ENCODE measurements around the gene APBB2. TPM values are rescaled to one million over a fixed set of nuclear protein-coding genes. Genes with fewer than 3 reads are reported as not detected.
"Not testable (repeated sequence)": the region's sequence is repeated elsewhere in the genome, so short reads cannot be mapped to it uniquely, and the experiment has no call there.

Gene APBB2
- total RNA-seq, 1 donor from 2014 or later: 63.2 TPM

DNA sequence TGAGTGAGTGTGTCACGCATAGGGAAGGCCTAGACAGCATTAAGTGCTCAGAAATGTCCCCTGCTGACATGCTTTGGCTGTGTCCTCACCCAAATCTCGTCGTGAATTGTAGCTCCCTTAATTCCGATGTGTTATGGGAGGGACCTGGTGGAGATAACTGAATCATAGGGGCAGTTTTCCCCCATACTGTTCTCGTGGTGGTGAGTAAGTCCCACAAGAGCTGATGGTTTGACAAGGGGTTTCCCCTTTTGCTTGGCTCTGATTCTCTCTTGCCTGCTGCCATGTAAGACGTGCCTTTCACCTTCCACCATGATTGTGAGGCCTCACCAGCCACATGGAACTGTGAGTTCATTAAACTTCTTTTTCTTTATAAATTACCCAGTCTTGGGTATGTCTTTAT lies 386.6 kb downstream of the APBB2 start:
- Mint-ChIP-seq H3K4me1 (no peaks in the 10 kb centered on the region), H3K4me3 (no peak overlapping the region), H3K9me3 (no peaks in the 10 kb centered on the region), H3K27ac (no peak overlapping the region), H3K27me3 (ENCODE audit: low read depth) (no peaks in the 10 kb centered on the region), H3K36me3 (peaks cover 21% of the 10 kb centered on the region)
- no peak for DNase-seq (ENCODE audit: low spot score in 2 of 2, unreplicated experiment in 2 of 2)
- TF ChIP-seq, protein P1, sequence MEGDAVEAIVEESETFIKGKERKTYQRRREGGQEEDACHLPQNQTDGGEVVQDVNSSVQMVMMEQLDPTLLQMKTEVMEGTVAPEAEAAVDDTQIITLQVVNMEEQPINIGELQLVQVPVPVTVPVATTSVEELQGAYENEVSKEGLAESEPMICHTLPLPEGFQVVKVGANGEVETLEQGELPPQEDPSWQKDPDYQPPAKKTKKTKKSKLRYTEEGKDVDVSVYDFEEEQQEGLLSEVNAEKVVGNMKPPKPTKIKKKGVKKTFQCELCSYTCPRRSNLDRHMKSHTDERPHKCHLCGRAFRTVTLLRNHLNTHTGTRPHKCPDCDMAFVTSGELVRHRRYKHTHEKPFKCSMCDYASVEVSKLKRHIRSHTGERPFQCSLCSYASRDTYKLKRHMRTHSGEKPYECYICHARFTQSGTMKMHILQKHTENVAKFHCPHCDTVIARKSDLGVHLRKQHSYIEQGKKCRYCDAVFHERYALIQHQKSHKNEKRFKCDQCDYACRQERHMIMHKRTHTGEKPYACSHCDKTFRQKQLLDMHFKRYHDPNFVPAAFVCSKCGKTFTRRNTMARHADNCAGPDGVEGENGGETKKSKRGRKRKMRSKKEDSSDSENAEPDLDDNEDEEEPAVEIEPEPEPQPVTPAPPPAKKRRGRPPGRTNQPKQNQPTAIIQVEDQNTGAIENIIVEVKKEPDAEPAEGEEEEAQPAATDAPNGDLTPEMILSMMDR (IDR thresholded peaks at IDR 0.05; ENCODE audit: unreplicated experiment): no peak

DNA sequence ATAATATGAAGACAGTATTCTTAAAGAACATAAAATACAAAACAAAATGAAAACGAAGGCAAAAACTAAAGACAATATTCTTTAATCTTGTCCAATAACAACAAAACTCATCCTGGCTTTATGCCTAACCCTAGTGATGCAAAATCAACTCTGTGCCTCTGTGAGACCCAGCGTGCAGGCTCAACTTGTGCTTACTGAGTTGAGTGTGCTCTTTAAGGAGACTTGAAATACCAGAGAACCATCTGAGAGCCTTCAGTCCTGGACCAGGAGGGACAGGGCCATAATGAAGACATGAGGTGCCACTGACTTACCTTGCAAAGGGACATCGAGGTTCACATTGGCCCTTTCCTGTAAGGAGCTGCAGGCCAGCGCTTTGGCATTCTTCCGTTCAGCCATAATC lies 387.5 kb downstream of the APBB2 start:
- H3K27ac Mint-ChIP-seq: no peak overlapping the region
- H3K27me3 Mint-ChIP-seq (ENCODE audit: low read depth): no peaks in the 10 kb centered on the region
- TF ChIP-seq, protein P1 (IDR thresholded peaks at IDR 0.05; ENCODE audit: unreplicated experiment): no peak
- no peaks in the 10 kb centered on the region for H3K9me3 Mint-ChIP-seq
- no peak overlapping the region for H3K4me3 Mint-ChIP-seq
- no peak for DNase-seq (ENCODE audit: low spot score in 2 of 2, unreplicated experiment in 2 of 2)
- peaks cover 28% of the 10 kb centered on the region for H3K36me3 Mint-ChIP-seq
- H3K4me1 Mint-ChIP-seq: no peaks in the 10 kb centered on the region

DNA sequence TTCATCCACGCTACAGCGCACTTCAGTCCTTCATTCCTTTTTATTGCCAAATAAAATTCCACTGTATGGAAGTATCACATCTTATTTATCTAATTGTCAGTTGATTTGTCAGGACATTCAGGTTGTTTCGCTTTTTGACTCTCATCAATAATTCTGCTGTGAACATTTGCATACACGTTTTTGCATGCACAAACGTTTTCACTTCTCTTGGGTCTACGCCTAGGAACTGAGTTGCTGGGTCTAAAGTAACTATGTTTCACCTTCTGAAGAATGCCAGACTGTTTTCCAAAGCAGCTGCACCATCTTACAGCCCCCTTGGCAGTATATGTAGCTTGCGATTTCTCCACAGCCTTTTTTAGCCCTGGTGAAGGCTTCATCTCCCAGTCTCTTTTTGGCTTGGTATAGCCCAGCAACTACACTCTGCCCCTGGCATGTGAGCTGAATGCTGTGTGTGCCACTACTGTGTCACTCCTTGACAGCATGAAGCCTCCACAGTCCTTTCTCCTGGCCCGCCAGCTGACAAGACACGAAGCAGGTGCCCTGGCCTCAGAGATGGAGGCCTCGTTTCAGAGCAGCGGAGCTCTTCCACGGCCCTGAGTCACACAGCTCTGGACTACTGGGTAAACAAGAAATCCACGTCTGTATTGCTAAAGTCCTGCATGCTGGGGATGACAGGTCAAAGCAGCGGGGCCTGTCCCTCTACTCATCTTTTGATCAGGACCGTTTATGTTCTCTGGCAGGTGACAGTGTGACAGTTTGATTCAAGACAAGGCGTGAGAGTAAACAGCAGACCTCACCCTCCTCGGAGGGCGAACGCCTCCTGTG lies 389.1 kb downstream of the APBB2 start:
- no peaks in the 10 kb centered on the region for H3K27me3 Mint-ChIP-seq (ENCODE audit: low read depth)
- no peak overlapping the region for H3K4me3 Mint-ChIP-seq
- TF ChIP-seq, protein P1 (IDR thresholded peaks at IDR 0.05; ENCODE audit: unreplicated experiment): no peak
- no peaks in the 10 kb centered on the region for H3K9me3 Mint-ChIP-seq
- no peaks in the 10 kb centered on the region for H3K4me1 Mint-ChIP-seq
- no peak overlapping the region for H3K27ac Mint-ChIP-seq
- DNase-seq (ENCODE audit: low spot score in 2 of 2, unreplicated experiment in 2 of 2): no peak
- peaks cover 35% of the 10 kb centered on the region for H3K36me3 Mint-ChIP-seq

DNA sequence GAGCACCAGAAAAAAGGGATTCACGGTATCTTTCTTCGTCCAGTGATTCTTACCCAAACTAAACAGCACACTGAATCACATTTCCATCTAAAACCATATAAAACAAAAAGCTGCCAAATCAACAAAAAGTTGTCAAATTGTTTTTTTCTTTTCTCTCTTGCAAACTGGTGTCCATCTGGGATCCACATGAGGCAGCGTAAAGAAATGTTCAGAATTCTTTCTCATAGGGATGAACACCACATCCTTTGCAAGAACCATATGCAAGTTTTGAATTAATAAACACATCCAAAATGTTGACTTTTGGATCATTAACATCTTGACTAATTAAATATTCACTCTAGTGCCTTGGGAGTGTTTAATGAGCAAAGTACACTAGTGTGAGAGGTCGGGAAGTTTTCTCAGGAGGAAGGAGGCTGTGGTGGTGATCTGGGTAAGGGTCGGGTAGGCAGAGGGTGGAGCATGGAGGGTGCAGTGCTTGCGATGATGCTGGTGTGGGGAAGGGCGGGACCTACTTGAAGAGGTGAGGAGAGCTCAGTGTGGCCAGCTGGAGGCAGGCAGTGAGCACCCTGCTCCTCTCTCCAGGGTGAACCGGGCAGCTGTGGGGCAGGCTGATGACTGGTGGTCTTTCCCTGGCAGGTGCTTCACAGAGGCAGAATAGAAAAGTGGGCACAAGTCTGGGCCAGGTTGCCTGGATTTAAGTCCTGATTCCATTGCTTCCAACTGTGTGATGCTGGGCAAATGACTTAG lies 391.7 kb downstream of the APBB2 start:
- Mint-ChIP-seq H3K4me3 (no peak overlapping the region), H3K36me3 (peaks cover 42% of the 10 kb centered on the region), H3K27ac (no peak overlapping the region), H3K9me3 (no peaks in the 10 kb centered on the region), H3K4me1 (no peaks in the 10 kb centered on the region), H3K27me3 (ENCODE audit: low read depth) (no peaks in the 10 kb centered on the region)
- DNase-seq (ENCODE audit: low spot score in 2 of 2, unreplicated experiment in 2 of 2): no peak
- TF ChIP-seq, protein P1 (IDR thresholded peaks at IDR 0.05; ENCODE audit: unreplicated experiment): no peak

DNA sequence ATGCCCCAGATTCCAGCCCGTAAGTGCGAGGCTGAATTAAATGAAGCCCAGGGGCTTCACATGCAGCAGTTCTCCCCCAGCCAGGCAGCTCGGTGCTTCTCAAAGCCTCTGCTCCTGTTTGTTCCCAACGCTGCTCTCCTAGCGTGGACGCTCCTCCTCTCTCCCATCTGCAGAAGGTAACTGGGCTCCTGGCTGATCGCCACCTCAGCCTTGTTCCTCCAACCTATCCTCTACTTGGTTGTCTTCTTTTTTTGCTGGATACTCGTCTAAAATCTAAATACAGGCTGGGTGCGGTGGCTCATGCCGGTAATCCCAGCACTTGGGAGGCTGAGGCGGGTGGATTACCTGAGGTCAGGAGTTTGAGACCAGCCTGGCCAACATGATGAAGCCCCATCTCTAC lies 394.2 kb downstream of the APBB2 start:
- H3K27ac Mint-ChIP-seq: no peak overlapping the region
- no peaks in the 10 kb centered on the region for H3K4me1 Mint-ChIP-seq
- no peak overlapping the region for H3K4me3 Mint-ChIP-seq
- TF ChIP-seq, protein P1 (IDR thresholded peaks at IDR 0.05; ENCODE audit: unreplicated experiment): no peak
- no peak for DNase-seq (ENCODE audit: low spot score in 2 of 2, unreplicated experiment in 2 of 2)
- peaks cover 47% of the 10 kb centered on the region for H3K36me3 Mint-ChIP-seq
- H3K9me3 Mint-ChIP-seq: no peaks in the 10 kb centered on the region
- no peaks in the 10 kb centered on the region for H3K27me3 Mint-ChIP-seq (ENCODE audit: low read depth)

DNA sequence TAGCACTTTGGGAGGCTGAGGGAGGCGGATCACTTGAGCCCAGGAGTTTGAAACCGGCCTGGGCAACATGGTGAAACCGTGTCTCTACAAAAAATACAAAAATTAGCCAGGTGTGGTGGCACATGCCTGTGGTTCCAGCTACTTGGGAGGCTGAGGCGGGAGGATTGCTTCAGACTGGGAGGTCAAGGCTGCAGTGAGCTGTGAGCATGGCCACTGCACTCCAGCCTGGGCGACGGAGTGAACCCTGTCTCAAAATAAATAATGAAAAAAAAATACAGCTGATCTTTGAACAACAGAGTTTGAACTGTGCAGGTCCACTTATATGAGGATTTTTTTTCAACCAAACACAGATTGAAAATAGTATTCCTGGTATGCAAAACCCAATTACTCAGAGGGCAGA lies 397.2 kb downstream of the APBB2 start:
- H3K9me3 Mint-ChIP-seq: not testable (repeated sequence)

More for the DNA sequence above, 397.2 kb downstream of the APBB2 start:
- H3K4me1 Mint-ChIP-seq; H3K27ac Mint-ChIP-seq; H3K27me3 Mint-ChIP-seq (ENCODE audit: low read depth); H3K4me3 Mint-ChIP-seq; DNase-seq (ENCODE audit: low spot score in 2 of 2, unreplicated experiment in 2 of 2): not testable (repeated sequence)
- H3K36me3 Mint-ChIP-seq: peaks cover 29% of the 10 kb centered on the region
